ENCODE data around the gene PLCD4. TPM values are rescaled to one million over a fixed set of nuclear protein-coding genes. Genes with fewer than 3 reads are reported as not detected.

Gene PLCD4
- total RNA-seq, 4 donors from 2014 or later, result 0.55 to 2.5 (median 1.5) TPM

DNA sequence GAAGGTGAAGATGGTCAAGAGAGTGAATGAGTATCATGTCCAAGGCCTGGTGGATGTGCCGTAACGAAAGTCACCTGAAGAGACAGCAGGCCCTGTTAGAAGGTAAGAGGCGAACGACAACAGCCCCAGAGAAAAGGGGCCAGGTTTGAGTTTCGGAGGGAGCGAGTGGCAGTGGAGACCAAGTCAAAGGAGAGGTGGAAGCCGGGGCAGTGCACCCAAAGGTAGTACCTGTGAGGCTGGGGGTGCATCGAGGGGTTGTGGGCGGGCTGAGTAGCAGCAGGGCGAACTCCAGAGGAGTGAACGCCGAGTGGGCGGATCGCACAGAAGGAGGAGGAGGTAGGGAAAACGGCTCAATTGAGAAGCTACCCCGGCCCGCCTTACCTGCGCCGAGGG is 39.9 kb upstream of the PLCD4 start:
- 2% methylated on average over 19 of the region's 19 CpGs for WGBS

DNA sequence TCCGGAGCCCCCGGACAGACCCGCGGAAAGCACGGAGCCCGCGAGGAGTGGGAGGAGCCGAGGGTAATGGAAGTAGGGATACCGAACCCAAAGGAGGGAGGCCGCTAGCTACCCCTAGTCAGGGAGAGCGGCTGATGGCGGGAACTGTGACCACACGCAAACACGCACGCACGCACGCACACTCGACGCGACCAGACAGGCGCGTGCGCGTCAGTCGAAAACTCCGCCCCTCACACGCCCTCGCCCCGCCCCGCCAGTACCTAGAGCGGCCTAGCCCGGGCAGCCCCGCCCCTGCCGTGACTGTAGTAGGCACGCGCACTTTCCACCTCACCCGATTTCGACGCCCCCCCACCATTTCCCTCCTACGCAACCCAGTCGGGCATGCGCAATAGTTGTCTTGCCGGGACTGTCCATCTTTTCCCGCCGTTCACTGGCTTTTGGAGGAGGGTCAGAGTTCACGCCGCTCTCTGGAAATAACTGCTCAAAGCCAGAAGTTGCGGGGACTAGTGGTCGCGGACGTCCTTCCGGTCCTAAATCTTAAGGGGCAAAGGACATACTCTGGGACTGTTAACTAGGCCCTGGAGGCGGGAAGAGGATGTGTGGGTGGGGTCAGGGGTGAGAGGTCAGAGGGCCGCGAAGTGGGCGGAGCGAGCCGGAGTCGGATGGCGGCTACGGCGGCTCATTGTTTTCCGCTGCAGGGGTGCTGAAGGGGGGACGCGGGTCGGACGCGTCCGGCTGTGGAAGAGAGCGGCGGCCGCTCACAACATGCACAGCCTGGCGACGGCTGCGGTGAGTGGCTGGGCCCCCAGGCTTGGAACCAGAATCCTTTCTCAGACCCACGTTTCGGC is 39.3 kb upstream of the PLCD4 start, which contains the start of the genes CNOT9 and USP37:
TSS of gene CNOT9 (plus strand) at position 650 of the 848 bp plus-strand sequence. CDS start at position 766, 116 bp downstream.
TSS of gene USP37 (minus strand) at position 162 of the 848 bp plus-strand sequence. CDS start 9,698 bp downstream, outside the sequence.
- peak within 1 kb of the TSS; percentile 93 for H3K27ac ChIP-seq
- TF ChIP-seq POLR2A (IDR thresholded peaks at IDR 0.05) (peak; percentile 25 to 64), POLR2AphosphoS5 (IDR thresholded peaks at IDR 0.05) (peak in 2 of 3 donors; percentile 80 to 84), EP300 (IDR thresholded peaks at IDR 0.05) (peak; percentile 74)
- TF ChIP-seq, protein P1, sequence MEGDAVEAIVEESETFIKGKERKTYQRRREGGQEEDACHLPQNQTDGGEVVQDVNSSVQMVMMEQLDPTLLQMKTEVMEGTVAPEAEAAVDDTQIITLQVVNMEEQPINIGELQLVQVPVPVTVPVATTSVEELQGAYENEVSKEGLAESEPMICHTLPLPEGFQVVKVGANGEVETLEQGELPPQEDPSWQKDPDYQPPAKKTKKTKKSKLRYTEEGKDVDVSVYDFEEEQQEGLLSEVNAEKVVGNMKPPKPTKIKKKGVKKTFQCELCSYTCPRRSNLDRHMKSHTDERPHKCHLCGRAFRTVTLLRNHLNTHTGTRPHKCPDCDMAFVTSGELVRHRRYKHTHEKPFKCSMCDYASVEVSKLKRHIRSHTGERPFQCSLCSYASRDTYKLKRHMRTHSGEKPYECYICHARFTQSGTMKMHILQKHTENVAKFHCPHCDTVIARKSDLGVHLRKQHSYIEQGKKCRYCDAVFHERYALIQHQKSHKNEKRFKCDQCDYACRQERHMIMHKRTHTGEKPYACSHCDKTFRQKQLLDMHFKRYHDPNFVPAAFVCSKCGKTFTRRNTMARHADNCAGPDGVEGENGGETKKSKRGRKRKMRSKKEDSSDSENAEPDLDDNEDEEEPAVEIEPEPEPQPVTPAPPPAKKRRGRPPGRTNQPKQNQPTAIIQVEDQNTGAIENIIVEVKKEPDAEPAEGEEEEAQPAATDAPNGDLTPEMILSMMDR (IDR thresholded peaks at IDR 0.05), result no peak
- peaks cover 35% of the 10 kb centered on the region for H3K4me1 ChIP-seq
- H3K9me3 ChIP-seq, result no peaks in the 10 kb centered on the region
- 0% methylated on average over 19 of the region's 77 CpGs for WGBS
- DNase-seq (ENCODE audit: low spot score in 2 of 2), result peak; percentile 99 to 100
- H3K36me3 ChIP-seq, result no peaks in the 10 kb centered on the region
- H3K27me3 ChIP-seq, result no peaks in the 10 kb centered on the region
- H3K4me3 ChIP-seq, result peak within 1 kb of the TSS; percentile 75

More for the DNA sequence above, 39.9 kb upstream of the PLCD4 start:
- Histone ChIP-seq H3K36me3 (no peaks in the 10 kb centered on the region), H3K27me3 (no peaks in the 10 kb centered on the region), H3K4me1 (peaks cover 35% of the 10 kb centered on the region), H3K9me3 (no peaks in the 10 kb centered on the region), H3K4me3 (peak overlapping the region; percentile 75), H3K27ac (peak overlapping the region; percentile 87)
- TF ChIP-seq POLR2AphosphoS5 (IDR thresholded peaks at IDR 0.05) (no peak), POLR2A (IDR thresholded peaks at IDR 0.05) (no peak), EP300 (IDR thresholded peaks at IDR 0.05) (no peak)
- TF ChIP-seq, protein P1 (IDR thresholded peaks at IDR 0.05), result no peak
- DNase-seq (ENCODE audit: low spot score in 2 of 2), result no peak

DNA sequence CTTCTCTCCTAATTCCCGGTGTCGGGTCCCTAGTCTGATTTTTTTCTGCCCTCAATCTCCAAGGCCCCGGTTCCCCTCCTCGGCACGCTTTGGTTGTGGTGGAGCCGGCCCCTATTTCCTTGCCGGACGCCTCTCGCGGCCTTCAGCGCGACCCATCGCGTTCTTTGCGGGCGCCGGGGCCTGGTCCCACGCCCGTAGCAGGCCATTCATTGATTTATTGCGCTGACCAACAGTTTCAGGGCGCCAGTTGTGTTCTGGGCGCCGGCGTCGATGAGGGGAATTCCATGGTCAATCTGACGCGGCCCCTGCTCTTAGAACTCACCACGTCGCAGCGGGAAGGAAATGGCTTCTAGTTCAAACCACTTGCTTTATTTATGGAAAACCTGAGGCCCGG is 38.7 kb upstream of the PLCD4 start:
- Histone ChIP-seq H3K4me3 (peak overlapping the region; percentile 75), H3K9me3 (no peaks in the 10 kb centered on the region), H3K36me3 (peaks cover 2% of the 10 kb centered on the region), H3K27ac (peak overlapping the region; percentile 93), H3K4me1 (peaks cover 35% of the 10 kb centered on the region), H3K27me3 (no peaks in the 10 kb centered on the region)
- no peak for TF ChIP-seq POLR2AphosphoS5 (IDR thresholded peaks at IDR 0.05)
- TF ChIP-seq, protein P1 (IDR thresholded peaks at IDR 0.05), result no peak
- TF ChIP-seq POLR2A (IDR thresholded peaks at IDR 0.05), result no peak
- TF ChIP-seq EP300 (IDR thresholded peaks at IDR 0.05), result no peak
- DNase-seq (ENCODE audit: low spot score in 2 of 2), result peak; percentile 80 to 81
- WGBS, result 1% methylated on average over 29 of the region's 31 CpGs

DNA sequence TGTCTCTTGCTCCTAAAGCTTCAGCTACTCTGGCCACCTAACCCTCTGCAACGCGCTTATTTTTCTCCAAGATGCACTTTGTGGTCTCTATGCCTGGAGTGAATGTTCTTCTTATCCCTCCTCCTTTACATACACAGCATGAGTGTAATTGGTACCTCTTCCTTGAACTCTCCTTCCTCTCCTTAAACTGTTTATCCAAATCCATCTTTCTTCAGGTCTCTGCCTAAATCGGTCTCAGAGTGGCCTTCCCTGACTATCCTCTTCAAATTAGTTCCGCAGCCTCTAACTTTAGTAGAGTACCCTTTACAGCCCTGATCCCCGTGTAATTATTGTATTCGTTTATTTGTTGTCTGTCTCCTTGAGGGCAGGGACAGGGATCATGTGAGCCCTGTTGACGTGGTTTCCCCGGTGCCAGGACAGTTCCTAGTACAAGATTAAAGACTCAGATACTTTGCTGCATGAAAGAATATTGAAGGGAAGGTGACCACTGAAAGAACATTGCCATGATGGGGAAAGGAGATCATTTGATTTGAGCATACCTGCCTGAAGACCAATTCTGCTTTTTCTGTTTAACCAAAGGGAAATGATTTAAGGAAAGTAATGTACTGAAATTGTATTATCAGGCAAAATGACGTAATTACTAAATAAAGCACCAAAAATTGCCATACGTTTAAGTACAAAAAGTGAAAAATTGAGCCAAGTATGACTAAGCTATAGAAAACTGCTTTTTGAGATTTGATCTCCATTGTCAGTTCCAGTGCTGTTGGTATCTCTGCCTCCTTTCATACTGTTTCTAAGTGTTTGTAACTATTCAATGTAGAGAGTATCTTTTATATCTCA is 37.8 kb upstream of the PLCD4 start:
- 5% methylated on average over 10 of the region's 10 CpGs for WGBS
- no peak for TF ChIP-seq POLR2A (IDR thresholded peaks at IDR 0.05)
- TF ChIP-seq, protein P1 (IDR thresholded peaks at IDR 0.05), result no peak
- TF ChIP-seq EP300 (IDR thresholded peaks at IDR 0.05), result no peak
- TF ChIP-seq POLR2AphosphoS5 (IDR thresholded peaks at IDR 0.05), result no peak
- no peaks in the 10 kb centered on the region for H3K27me3 ChIP-seq
- no peak for DNase-seq (ENCODE audit: low spot score in 2 of 2)
- peak overlapping the region; percentile 93 for H3K27ac ChIP-seq
- H3K4me3 ChIP-seq, result peak overlapping the region; percentile 75
- H3K9me3 ChIP-seq, result no peaks in the 10 kb centered on the region
- H3K4me1 ChIP-seq, result peaks cover 35% of the 10 kb centered on the region
- peaks cover 9% of the 10 kb centered on the region for H3K36me3 ChIP-seq

All from suprapubic skin (tissue), 4 donors.